ENCODE data around the gene ATG9B.

ATG9B gene

GRCh38 chr7:150967349-150967748 lies 56.9 kb downstream of the ATG9B start:
- H2BK5ac ChIP-seq (ENCODE audit: low read depth, low read length, poor library complexity, severe bottlenecking), result no peak overlapping the region
- no peak overlapping the region for H3K14ac ChIP-seq (ENCODE audit: low read length in 2 of 2)
- H2AFZ ChIP-seq (ENCODE audit: low read depth, low read length), result no peak overlapping the region
- no peak overlapping the region for H3K23ac ChIP-seq (ENCODE audit: low read length in 2 of 2)
- no peak overlapping the region for H4K91ac ChIP-seq (ENCODE audit: low read length)
- no peak overlapping the region for H3K27ac ChIP-seq (ENCODE audit: low read length, poor library complexity, severe bottlenecking)
- H3K36me3 ChIP-seq (ENCODE audit: control insufficient read depth in 1 of 2, insufficient read depth in 2 of 2, low read depth in 1 of 2, low read length in 2 of 2), result no peaks in the 10 kb centered on the region
- no peak overlapping the region for H3K18ac ChIP-seq (ENCODE audit: low read depth in 1 of 2, low read length in 2 of 2)
- H2BK12ac ChIP-seq (ENCODE audit: low read length in 2 of 2), result no peak overlapping the region
- peaks cover 9% of the 10 kb centered on the region for H3K4me1 ChIP-seq (ENCODE audit: control insufficient read depth, insufficient read depth, low read depth, low read length)
- no peak overlapping the region for H2AK5ac ChIP-seq (ENCODE audit: low read length, severe bottlenecking)
- H3K4me3 ChIP-seq (ENCODE audit: insufficient read depth in 1 of 2, low read depth in 1 of 2, low read length in 2 of 2), result no peak overlapping the region
- DNase-seq, result no peak
- no peak overlapping the region for H3K9ac ChIP-seq (ENCODE audit: low read length)
- no peak overlapping the region for H3K4ac ChIP-seq (ENCODE audit: low read depth in 1 of 2, low read length in 2 of 2)
- 78% methylated on average over 4 of the region's 6 CpGs for WGBS
- H3K27me3 ChIP-seq (ENCODE audit: control insufficient read depth in 1 of 2, insufficient read depth in 1 of 2, low read length in 2 of 2), result peaks cover 72 to 93% of the 10 kb centered on the region in 2 experiments
- no peak overlapping the region for H4K8ac ChIP-seq (ENCODE audit: low read length)
- H3K79me1 ChIP-seq (replicated peaks; ENCODE audit: low read length, poor library complexity, severe bottlenecking), result no peaks in the 10 kb centered on the region
- H2BK15ac ChIP-seq (ENCODE audit: low read depth, poor library complexity, severe bottlenecking), result no peak overlapping the region
- no peak overlapping the region for H3K4me2 ChIP-seq (ENCODE audit: low read length, poor library complexity, severe bottlenecking)
- H2BK120ac ChIP-seq (ENCODE audit: low read depth, low read length), result no peak overlapping the region
- H3K9me3 ChIP-seq (ENCODE audit: control insufficient read depth, low read length), result no peaks in the 10 kb centered on the region

- DNase-seq, result peak; percentile 22
- Histone ChIP-seq H2AK5ac (ENCODE audit: low read length, severe bottlenecking) (no peak overlapping the region), H4K8ac (ENCODE audit: low read length) (no peak overlapping the region), H3K27ac (ENCODE audit: low read length, poor library complexity, severe bottlenecking) (no peak overlapping the region), H3K9ac (ENCODE audit: low read length) (no peak overlapping the region), H3K14ac (ENCODE audit: low read length in 2 of 2) (no peak overlapping the region), H4K91ac (ENCODE audit: low read length) (no peak overlapping the region), H3K9me3 (ENCODE audit: control insufficient read depth, low read length) (no peaks in the 10 kb centered on the region), H2BK15ac (ENCODE audit: low read depth, poor library complexity, severe bottlenecking) (no peak overlapping the region), H2BK12ac (ENCODE audit: low read length in 2 of 2) (no peak overlapping the region), H3K4ac (ENCODE audit: low read depth in 1 of 2, low read length in 2 of 2) (no peak overlapping the region), H3K23ac (ENCODE audit: low read length in 2 of 2) (no peak overlapping the region), H3K79me1 (replicated peaks; ENCODE audit: low read length, poor library complexity, severe bottlenecking) (no peaks in the 10 kb centered on the region), H2AFZ (ENCODE audit: low read depth, low read length) (no peak overlapping the region), H3K27me3 (ENCODE audit: control insufficient read depth in 1 of 2, insufficient read depth in 1 of 2, low read length in 2 of 2) (peaks cover 59 to 92% of the 10 kb centered on the region in 2 experiments), H2BK5ac (ENCODE audit: low read depth, low read length, poor library complexity, severe bottlenecking) (no peak overlapping the region), H3K4me2 (ENCODE audit: low read length, poor library complexity, severe bottlenecking) (no peak overlapping the region), H3K4me1 (ENCODE audit: control insufficient read depth, insufficient read depth, low read depth, low read length) (peaks cover 16% of the 10 kb centered on the region), H3K18ac (ENCODE audit: low read depth in 1 of 2, low read length in 2 of 2) (no peak overlapping the region), H3K36me3 (ENCODE audit: control insufficient read depth in 1 of 2, insufficient read depth in 2 of 2, low read depth in 1 of 2, low read length in 2 of 2) (no peaks in the 10 kb centered on the region), H2BK120ac (ENCODE audit: low read depth, low read length) (peak overlapping the region; percentile 27), H3K4me3 (ENCODE audit: insufficient read depth in 1 of 2, low read depth in 1 of 2, low read length in 2 of 2) (no peak overlapping the region)
- WGBS, result 96% methylated on average over 1 of the region's 1 CpG
Observed at GRCh38 chr7:150966002-150966401, 58.3 kb downstream of the ATG9B start.

GRCh38 chr7:150965273-150965830 lies 58.9 kb downstream of the ATG9B start:
- H3K36me3 ChIP-seq (ENCODE audit: control insufficient read depth in 1 of 2, insufficient read depth in 2 of 2, low read depth in 1 of 2, low read length in 2 of 2), result no peaks in the 10 kb centered on the region
- no peak overlapping the region for H3K18ac ChIP-seq (ENCODE audit: low read depth in 1 of 2, low read length in 2 of 2)
- H2AFZ ChIP-seq (ENCODE audit: low read depth, low read length), result no peak overlapping the region
- H3K14ac ChIP-seq (ENCODE audit: low read length in 2 of 2), result no peak overlapping the region
- peaks cover 53 to 90% of the 10 kb centered on the region in 2 experiments for H3K27me3 ChIP-seq (ENCODE audit: control insufficient read depth in 1 of 2, insufficient read depth in 1 of 2, low read length in 2 of 2)
- no peak overlapping the region for H3K23ac ChIP-seq (ENCODE audit: low read length in 2 of 2)
- 89% methylated on average over 16 of the region's 16 CpGs for WGBS
- H2BK120ac ChIP-seq (ENCODE audit: low read depth, low read length), result peak overlapping the region; percentile 27
- H4K91ac ChIP-seq (ENCODE audit: low read length), result peak overlapping the region; percentile 41
- no peak overlapping the region for H2AK5ac ChIP-seq (ENCODE audit: low read length, severe bottlenecking)
- no peak overlapping the region for H2BK15ac ChIP-seq (ENCODE audit: low read depth, poor library complexity, severe bottlenecking)
- H3K27ac ChIP-seq (ENCODE audit: low read length, poor library complexity, severe bottlenecking), result no peak overlapping the region
- H3K79me1 ChIP-seq (replicated peaks; ENCODE audit: low read length, poor library complexity, severe bottlenecking), result no peaks in the 10 kb centered on the region
- H3K4me1 ChIP-seq (ENCODE audit: control insufficient read depth, insufficient read depth, low read depth, low read length), result peaks cover 16% of the 10 kb centered on the region
- no peak overlapping the region for H3K9ac ChIP-seq (ENCODE audit: low read length)
- H3K4me3 ChIP-seq (ENCODE audit: insufficient read depth in 1 of 2, low read depth in 1 of 2, low read length in 2 of 2), result no peak overlapping the region
- H3K9me3 ChIP-seq (ENCODE audit: control insufficient read depth, low read length), result no peaks in the 10 kb centered on the region
- no peak overlapping the region for H2BK5ac ChIP-seq (ENCODE audit: low read depth, low read length, poor library complexity, severe bottlenecking)
- no peak overlapping the region for H3K4ac ChIP-seq (ENCODE audit: low read depth in 1 of 2, low read length in 2 of 2)
- no peak overlapping the region for H3K4me2 ChIP-seq (ENCODE audit: low read length, poor library complexity, severe bottlenecking)
- H4K8ac ChIP-seq (ENCODE audit: low read length), result no peak overlapping the region
- no peak for DNase-seq
- H2BK12ac ChIP-seq (ENCODE audit: low read length in 2 of 2), result no peak overlapping the region
